Stimulated activated CD4-positive, alpha-beta T cell treated with anti-CD3 and anti-CD28 coated beads, Interleukin-1b, Interleukin-23, amount 100 ng/mL, for 24 hours (primary cell): ENCODE measurements around the gene STXBP2.
"Not testable (repeated sequence)": the region's sequence is repeated elsewhere in the genome, so short reads cannot be mapped to it uniquely, and the experiment has no call there.

Experiments
- DNase-seq, 4 experiments: peaks; one replicate each; pipeline ENCODE4 v3.0.0-alpha.2; 2020; ENCODE audit warnings: low read depth in 4 of 4, low spot score in 1 of 4

Gene STXBP2

GRCh38 chr19:7632340-7633203 is 4.3 kb upstream of the STXBP2 start:
- no peak for DNase-seq

- no peak for DNase-seq
Measured at GRCh38 chr19:7633698-7634097, 3.2 kb upstream of the STXBP2 start, which contains the start of gene PCP2. PCP2 (minus strand) TSS chr19:7633719; CDS start chr19:7633457, 262 bp downstream.

GRCh38 chr19:7635670-7636069 is 1.2 kb upstream of the STXBP2 start:
- DNase-seq = no peak

- DNase-seq = no peak
Measured at GRCh38 chr19:7636317-7636690, 606 bp upstream of the STXBP2 start.

GRCh38 chr19:7637374-7638256 is 705 bp downstream of the STXBP2 start:
- no peak for DNase-seq

GRCh38 chr19:7638802-7639465 is 2.0 kb downstream of the STXBP2 start:
- DNase-seq = no peak

- no peak for DNase-seq
Measured at GRCh38 chr19:7639863-7640348, 3.0 kb downstream of the STXBP2 start.

GRCh38 chr19:7640803-7641202 is 3.9 kb downstream of the STXBP2 start:
- no peak for DNase-seq

GRCh38 chr19:7641290-7642276 is 4.7 kb downstream of the STXBP2 start:
- no peak for DNase-seq

GRCh38 chr19:7642295-7643030 is 5.6 kb downstream of the STXBP2 start:
- no peak for DNase-seq

GRCh38 chr19:7643031-7643415 is 6.1 kb downstream of the STXBP2 start:
- no peak for DNase-seq

GRCh38 chr19:7643629-7644549 is 7.0 kb downstream of the STXBP2 start:
- not testable (repeated sequence) for DNase-seq

GRCh38 chr19:7644550-7644877 is 7.6 kb downstream of the STXBP2 start:
- no peak for DNase-seq

- no peak for DNase-seq
Measured at GRCh38 chr19:7645163-7645562, 8.3 kb downstream of the STXBP2 start.

- DNase-seq = no peak
Measured at GRCh38 chr19:7645656-7646425, 8.9 kb downstream of the STXBP2 start.

GRCh38 chr19:7646426-7646700 is 9.5 kb downstream of the STXBP2 start:
- no peak for DNase-seq

GRCh38 chr19:7647156-7647555 is 10.2 kb downstream of the STXBP2 start:
- DNase-seq = no peak
